Measurements from ENCODE around the gene RERE.

DNA sequence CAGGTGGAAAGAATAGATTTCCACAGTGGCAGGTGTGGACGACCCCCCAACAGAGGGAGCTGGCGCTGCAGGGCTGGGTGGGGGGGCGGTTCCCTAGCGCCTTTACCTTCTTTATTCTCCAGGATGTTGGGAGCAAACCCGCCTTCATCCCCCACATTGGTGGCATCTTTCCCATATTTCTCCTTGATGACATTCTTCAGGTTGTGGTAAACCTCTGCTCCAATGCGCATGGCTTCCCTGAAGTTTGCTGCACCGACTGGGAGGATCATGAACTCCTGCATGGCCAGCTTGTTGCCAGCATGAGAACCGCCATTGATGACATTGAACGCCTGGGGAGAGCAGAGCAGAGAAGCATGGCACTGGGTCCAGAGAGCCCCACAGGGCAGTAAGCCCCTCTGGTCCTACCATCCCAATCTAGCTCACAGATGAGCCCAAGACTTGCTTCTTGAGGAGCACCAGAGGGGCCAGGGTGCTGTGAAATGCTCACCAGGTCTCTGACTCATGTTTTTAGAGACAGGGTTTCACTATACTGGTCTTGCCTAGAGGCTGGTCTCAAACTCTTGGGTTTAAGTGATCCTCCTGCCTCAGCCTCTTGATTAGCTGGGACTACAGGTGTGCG lies 48.8 kb upstream of the RERE start:
- TF ChIP-seq, protein P1, sequence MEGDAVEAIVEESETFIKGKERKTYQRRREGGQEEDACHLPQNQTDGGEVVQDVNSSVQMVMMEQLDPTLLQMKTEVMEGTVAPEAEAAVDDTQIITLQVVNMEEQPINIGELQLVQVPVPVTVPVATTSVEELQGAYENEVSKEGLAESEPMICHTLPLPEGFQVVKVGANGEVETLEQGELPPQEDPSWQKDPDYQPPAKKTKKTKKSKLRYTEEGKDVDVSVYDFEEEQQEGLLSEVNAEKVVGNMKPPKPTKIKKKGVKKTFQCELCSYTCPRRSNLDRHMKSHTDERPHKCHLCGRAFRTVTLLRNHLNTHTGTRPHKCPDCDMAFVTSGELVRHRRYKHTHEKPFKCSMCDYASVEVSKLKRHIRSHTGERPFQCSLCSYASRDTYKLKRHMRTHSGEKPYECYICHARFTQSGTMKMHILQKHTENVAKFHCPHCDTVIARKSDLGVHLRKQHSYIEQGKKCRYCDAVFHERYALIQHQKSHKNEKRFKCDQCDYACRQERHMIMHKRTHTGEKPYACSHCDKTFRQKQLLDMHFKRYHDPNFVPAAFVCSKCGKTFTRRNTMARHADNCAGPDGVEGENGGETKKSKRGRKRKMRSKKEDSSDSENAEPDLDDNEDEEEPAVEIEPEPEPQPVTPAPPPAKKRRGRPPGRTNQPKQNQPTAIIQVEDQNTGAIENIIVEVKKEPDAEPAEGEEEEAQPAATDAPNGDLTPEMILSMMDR (conservative IDR thresholded peaks at IDR 0.05; ENCODE audit: low read depth in 2 of 2) = no peak
- TF ChIP-seq POLR2AphosphoS5 (IDR thresholded peaks at IDR 0.05; ENCODE audit: low read depth) (no peak), EZH2phosphoT487 (IDR thresholded peaks at IDR 0.05; ENCODE audit: unreplicated experiment) (no peak), EZH2 (IDR thresholded peaks at IDR 0.05; ENCODE audit: low read depth, unreplicated experiment) (no peak), ZNF114 (CRISPR knock-in tag; IDR thresholded peaks at IDR 0.05) (no peak), JUNB (IDR thresholded peaks at IDR 0.05; ENCODE audit: unreplicated experiment) (no peak), NANOG (IDR thresholded peaks at IDR 0.05; ENCODE audit: borderline replicate concordance) (no peak)
- TF ChIP-seq, protein P2, sequence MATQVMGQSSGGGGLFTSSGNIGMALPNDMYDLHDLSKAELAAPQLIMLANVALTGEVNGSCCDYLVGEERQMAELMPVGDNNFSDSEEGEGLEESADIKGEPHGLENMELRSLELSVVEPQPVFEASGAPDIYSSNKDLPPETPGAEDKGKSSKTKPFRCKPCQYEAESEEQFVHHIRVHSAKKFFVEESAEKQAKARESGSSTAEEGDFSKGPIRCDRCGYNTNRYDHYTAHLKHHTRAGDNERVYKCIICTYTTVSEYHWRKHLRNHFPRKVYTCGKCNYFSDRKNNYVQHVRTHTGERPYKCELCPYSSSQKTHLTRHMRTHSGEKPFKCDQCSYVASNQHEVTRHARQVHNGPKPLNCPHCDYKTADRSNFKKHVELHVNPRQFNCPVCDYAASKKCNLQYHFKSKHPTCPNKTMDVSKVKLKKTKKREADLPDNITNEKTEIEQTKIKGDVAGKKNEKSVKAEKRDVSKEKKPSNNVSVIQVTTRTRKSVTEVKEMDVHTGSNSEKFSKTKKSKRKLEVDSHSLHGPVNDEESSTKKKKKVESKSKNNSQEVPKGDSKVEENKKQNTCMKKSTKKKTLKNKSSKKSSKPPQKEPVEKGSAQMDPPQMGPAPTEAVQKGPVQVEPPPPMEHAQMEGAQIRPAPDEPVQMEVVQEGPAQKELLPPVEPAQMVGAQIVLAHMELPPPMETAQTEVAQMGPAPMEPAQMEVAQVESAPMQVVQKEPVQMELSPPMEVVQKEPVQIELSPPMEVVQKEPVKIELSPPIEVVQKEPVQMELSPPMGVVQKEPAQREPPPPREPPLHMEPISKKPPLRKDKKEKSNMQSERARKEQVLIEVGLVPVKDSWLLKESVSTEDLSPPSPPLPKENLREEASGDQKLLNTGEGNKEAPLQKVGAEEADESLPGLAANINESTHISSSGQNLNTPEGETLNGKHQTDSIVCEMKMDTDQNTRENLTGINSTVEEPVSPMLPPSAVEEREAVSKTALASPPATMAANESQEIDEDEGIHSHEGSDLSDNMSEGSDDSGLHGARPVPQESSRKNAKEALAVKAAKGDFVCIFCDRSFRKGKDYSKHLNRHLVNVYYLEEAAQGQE (IDR thresholded peaks at IDR 0.05; ENCODE audit: unreplicated experiment) = no peak
- TF ChIP-seq, protein P3, sequence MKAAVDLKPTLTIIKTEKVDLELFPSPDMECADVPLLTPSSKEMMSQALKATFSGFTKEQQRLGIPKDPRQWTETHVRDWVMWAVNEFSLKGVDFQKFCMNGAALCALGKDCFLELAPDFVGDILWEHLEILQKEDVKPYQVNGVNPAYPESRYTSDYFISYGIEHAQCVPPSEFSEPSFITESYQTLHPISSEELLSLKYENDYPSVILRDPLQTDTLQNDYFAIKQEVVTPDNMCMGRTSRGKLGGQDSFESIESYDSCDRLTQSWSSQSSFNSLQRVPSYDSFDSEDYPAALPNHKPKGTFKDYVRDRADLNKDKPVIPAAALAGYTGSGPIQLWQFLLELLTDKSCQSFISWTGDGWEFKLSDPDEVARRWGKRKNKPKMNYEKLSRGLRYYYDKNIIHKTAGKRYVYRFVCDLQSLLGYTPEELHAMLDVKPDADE (IDR thresholded peaks at IDR 0.05) = no peak
